T-helper 1 cell treated with Interleukin-12 subunit alpha and Interleukin-12 subunit beta and Interleukin-4 antibody, amounts not matched to agents 30 μg/mL and 1 μg/mL, for 36 hours (primary cell): ENCODE measurements around the gene PTPRE.

ENCODE experiments used
- H3K27ac Mint-ChIP-seq: one replicate; pipeline ENCODE4 v1.8.0; 2021; ENCODE audit warnings: mild to moderate bottlenecking, mixed read lengths
- H3K27me3 Mint-ChIP-seq: one replicate; pipeline ENCODE4 v1.8.0; 2021; ENCODE audit warnings: low read depth, mixed read lengths
- H3K36me3 Mint-ChIP-seq: one replicate; pipeline ENCODE4 v1.8.0; 2021; ENCODE audit warnings: low read depth, mixed read lengths
- H3K4me1 Mint-ChIP-seq: one replicate; pipeline ENCODE4 v1.8.0; 2021; ENCODE audit warnings: low read depth, mixed read lengths
- H3K4me3 Mint-ChIP-seq: one replicate; pipeline ENCODE4 v1.8.0; 2021; ENCODE audit warnings: mild to moderate bottlenecking, moderate library complexity, mixed read lengths
- H3K9me3 Mint-ChIP-seq: one replicate; pipeline ENCODE4 v1.8.0; 2021; ENCODE audit warnings: mixed read lengths

Gene PTPRE

DNA sequence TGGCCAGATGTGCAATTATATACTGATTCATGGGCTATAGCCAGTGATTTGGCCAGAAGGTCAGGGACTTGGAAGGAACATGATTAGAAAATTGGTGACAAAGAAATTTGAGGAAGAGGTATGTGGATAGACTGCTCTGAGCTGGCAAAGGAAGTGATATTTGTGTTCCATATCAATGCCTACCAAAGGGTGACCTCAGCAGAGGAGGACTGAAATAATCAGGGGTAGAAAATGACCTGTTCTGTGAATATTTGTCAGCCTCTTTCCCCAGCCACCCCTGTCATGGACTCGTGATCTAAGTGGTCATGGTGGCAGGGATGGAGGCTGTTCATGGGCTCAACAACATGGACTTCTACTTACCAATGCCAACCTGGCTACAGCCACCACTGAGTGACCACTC lies 47.0 kb downstream of the PTPRE start:
- Mint-ChIP-seq H3K4me3 (no peak overlapping the region), H3K9me3 (no peaks in the 10 kb centered on the region), H3K27me3 (peaks cover 18% of the 10 kb centered on the region), H3K36me3 (no peaks in the 10 kb centered on the region), H3K27ac (no peak overlapping the region), H3K4me1 (peaks cover 2% of the 10 kb centered on the region)

DNA sequence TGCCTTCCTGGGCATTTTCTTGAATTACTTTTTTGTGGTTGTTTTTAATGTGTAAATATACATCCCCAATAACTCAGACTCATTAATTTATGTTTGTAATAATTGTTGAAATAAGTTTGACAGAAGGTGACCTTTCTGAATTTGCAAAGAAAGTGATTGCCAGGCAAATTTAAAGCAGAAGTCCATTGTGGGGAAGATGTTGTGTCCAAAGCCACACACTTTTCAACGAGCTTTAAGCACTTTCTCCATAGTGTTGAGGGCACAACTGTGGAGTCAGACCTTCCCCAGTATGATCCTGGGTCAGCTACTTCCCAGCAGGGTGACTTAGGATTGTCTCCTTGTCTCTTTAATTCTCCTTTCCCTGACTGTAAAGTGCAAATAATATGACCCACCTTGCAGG lies 52.5 kb downstream of the PTPRE start:
- Mint-ChIP-seq H3K27me3 (peaks cover 27% of the 10 kb centered on the region), H3K9me3 (no peaks in the 10 kb centered on the region), H3K4me1 (peaks cover 2% of the 10 kb centered on the region), H3K27ac (no peak overlapping the region), H3K36me3 (no peaks in the 10 kb centered on the region), H3K4me3 (no peak overlapping the region)

GRCh38 chr10:127961071-127961470 lies 54.2 kb downstream of the PTPRE start:
- H3K27ac Mint-ChIP-seq = no peak overlapping the region
- H3K27me3 Mint-ChIP-seq = peaks cover 27% of the 10 kb centered on the region
- no peaks in the 10 kb centered on the region for H3K36me3 Mint-ChIP-seq
- H3K9me3 Mint-ChIP-seq = no peaks in the 10 kb centered on the region
- H3K4me1 Mint-ChIP-seq = no peaks in the 10 kb centered on the region
- H3K4me3 Mint-ChIP-seq = no peak overlapping the region

DNA sequence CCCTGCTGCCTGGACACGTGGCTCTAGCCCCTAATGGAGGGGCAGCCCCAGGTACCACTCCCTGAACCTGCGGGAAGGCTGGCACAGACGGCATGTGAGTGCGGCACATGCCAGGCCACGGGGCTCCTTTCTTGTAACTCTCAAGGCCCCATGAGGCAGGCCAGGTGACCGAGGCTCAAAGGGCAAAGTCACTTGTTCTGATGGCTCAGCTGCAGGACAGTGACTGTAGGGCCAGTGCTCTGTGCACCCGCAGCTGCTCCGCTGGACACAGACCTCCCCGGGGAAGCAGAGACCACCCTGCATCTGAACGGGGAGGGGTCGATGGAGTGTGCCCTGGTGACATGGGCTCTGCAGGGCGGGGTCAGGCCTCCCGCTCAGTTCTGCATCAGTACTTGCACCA lies 55.3 kb downstream of the PTPRE start:
- H3K27ac Mint-ChIP-seq = no peak overlapping the region
- peaks cover 20% of the 10 kb centered on the region for H3K27me3 Mint-ChIP-seq
- H3K4me3 Mint-ChIP-seq = no peak overlapping the region
- H3K36me3 Mint-ChIP-seq = no peaks in the 10 kb centered on the region
- H3K9me3 Mint-ChIP-seq = no peaks in the 10 kb centered on the region
- H3K4me1 Mint-ChIP-seq = no peaks in the 10 kb centered on the region

DNA sequence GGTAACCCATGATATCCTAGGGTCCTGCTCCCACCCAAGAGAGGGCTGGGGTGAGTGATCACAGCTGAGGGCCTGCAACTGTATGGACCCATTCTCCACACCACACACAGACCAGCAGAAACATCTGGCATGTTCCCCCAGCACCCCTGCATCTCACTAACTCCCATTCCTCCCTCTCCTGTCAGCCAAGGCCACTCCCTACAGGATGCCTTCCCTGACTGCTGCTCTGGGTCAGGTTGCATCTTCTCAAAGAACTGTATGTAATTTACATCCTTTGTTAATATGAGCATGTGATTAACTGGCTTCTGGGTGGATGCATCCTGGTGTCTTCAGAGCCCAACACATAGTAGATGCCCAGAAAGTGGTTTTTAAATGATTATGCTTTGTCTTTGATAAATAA lies 56.2 kb downstream of the PTPRE start:
- Mint-ChIP-seq H3K27ac (no peak overlapping the region), H3K4me1 (peaks cover 4% of the 10 kb centered on the region), H3K4me3 (no peak overlapping the region), H3K27me3 (peaks cover 13% of the 10 kb centered on the region), H3K36me3 (no peaks in the 10 kb centered on the region), H3K9me3 (no peaks in the 10 kb centered on the region)

GRCh38 chr10:127964621-127965020 lies 57.7 kb downstream of the PTPRE start:
- no peak overlapping the region for H3K4me3 Mint-ChIP-seq
- H3K36me3 Mint-ChIP-seq = no peaks in the 10 kb centered on the region
- H3K4me1 Mint-ChIP-seq = peaks cover 4% of the 10 kb centered on the region
- peaks cover 9% of the 10 kb centered on the region for H3K27me3 Mint-ChIP-seq
- H3K27ac Mint-ChIP-seq = no peak overlapping the region
- H3K9me3 Mint-ChIP-seq = no peaks in the 10 kb centered on the region

DNA sequence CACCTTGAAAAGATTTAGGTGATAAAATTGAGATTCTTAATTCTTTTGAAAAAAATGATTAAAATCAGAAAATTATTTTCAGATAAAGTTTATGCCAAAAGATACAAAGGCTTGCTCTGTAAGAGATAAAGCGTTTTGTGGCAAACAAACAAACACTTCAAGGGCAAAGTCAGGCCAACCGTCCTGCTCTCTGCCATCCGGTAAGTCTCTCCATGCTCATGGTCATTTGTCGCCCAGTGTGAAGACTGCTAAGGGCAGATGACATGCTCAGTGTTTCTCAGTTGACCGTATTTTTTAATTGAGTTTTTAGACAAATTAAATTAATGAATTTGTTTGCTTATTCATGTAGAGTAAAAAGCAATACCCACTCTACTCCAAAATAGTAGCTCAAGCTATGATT lies 60.0 kb downstream of the PTPRE start:
- peaks cover 4% of the 10 kb centered on the region for H3K27me3 Mint-ChIP-seq
- H3K27ac Mint-ChIP-seq = no peak overlapping the region
- H3K9me3 Mint-ChIP-seq = no peaks in the 10 kb centered on the region
- H3K36me3 Mint-ChIP-seq = no peaks in the 10 kb centered on the region
- peaks cover 4% of the 10 kb centered on the region for H3K4me1 Mint-ChIP-seq
- H3K4me3 Mint-ChIP-seq = no peak overlapping the region

DNA sequence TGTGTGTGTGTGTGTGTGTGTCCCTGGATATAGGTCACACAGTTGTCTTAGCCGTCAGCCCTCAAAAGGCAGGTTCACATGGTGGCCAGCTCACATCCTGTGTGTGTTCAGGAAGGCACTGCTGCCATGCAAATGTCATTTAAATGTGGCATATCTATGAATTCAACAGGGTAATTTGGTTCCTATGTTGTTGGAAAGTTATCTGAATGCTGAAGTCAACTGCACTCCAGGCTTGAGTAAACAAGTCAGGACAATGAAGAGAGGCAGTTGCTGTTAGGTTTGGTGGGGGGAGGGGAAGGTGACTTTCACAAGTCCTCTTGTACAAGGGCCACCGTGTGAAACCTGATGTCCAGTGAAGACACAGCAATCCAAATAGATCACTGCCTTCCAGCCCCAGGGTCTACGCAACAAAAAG lies 61.1 kb downstream of the PTPRE start:
- H3K27ac Mint-ChIP-seq = no peak overlapping the region
- peaks cover 4% of the 10 kb centered on the region for H3K27me3 Mint-ChIP-seq
- no peaks in the 10 kb centered on the region for H3K36me3 Mint-ChIP-seq
- no peak overlapping the region for H3K4me3 Mint-ChIP-seq
- peaks cover 4% of the 10 kb centered on the region for H3K4me1 Mint-ChIP-seq
- H3K9me3 Mint-ChIP-seq = no peaks in the 10 kb centered on the region

- peaks cover 4% of the 10 kb centered on the region for H3K27me3 Mint-ChIP-seq
- H3K27ac Mint-ChIP-seq = no peak overlapping the region
- H3K9me3 Mint-ChIP-seq = no peaks in the 10 kb centered on the region
- no peak overlapping the region for H3K4me3 Mint-ChIP-seq
- H3K36me3 Mint-ChIP-seq = no peaks in the 10 kb centered on the region
- peaks cover 4% of the 10 kb centered on the region for H3K4me1 Mint-ChIP-seq
These were observed 61.8 kb downstream of the PTPRE start for GRCh38 chr10:127968659-127969058.

GRCh38 chr10:127971101-127971946 lies 64.4 kb downstream of the PTPRE start:
- H3K9me3 Mint-ChIP-seq = no peaks in the 10 kb centered on the region
- no peaks in the 10 kb centered on the region for H3K36me3 Mint-ChIP-seq
- no peak overlapping the region for H3K4me3 Mint-ChIP-seq
- peaks cover 8% of the 10 kb centered on the region for H3K4me1 Mint-ChIP-seq
- no peak overlapping the region for H3K27ac Mint-ChIP-seq
- H3K27me3 Mint-ChIP-seq = peaks cover 4% of the 10 kb centered on the region

DNA sequence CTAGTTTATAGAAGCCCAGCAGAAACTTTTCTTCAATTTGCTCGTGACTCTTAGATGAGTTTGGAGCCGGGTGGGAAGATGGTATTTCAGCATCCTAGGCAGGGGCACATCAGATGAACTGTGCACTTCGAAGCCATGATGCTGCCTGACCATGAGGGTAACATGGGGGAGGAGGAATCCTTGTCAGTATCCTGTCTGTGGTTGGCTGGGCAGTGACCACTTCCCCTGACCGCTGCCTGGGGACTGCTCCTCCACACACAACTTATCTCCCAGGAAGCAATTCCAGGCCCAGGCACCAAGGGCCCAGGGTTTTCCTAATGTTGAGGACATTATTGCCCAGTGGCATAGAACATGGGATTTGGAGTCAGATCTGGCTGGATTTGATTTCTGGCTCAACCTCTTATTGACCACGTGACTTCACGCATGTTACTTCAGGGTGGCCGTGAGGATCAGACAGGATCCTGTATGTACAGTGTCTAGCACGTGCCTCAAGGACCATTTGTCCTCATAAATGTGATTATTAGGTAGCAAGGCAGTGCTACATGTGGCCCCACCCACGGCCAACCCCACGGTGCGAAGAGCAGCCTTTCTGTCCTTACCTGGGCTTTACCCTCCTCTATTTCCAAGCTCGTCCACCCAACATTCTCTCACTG lies 65.2 kb downstream of the PTPRE start:
- Mint-ChIP-seq H3K4me1 (peaks cover 10% of the 10 kb centered on the region), H3K27ac (no peak overlapping the region), H3K27me3 (peaks cover 4% of the 10 kb centered on the region), H3K36me3 (no peaks in the 10 kb centered on the region), H3K9me3 (no peaks in the 10 kb centered on the region), H3K4me3 (no peak overlapping the region)

- Mint-ChIP-seq H3K27me3 (peaks cover 4% of the 10 kb centered on the region), H3K9me3 (no peaks in the 10 kb centered on the region), H3K36me3 (no peaks in the 10 kb centered on the region), H3K27ac (no peak overlapping the region), H3K4me1 (peaks cover 15% of the 10 kb centered on the region), H3K4me3 (no peak overlapping the region)
These were observed 66.0 kb downstream of the PTPRE start for GRCh38 chr10:127972751-127973357.

DNA sequence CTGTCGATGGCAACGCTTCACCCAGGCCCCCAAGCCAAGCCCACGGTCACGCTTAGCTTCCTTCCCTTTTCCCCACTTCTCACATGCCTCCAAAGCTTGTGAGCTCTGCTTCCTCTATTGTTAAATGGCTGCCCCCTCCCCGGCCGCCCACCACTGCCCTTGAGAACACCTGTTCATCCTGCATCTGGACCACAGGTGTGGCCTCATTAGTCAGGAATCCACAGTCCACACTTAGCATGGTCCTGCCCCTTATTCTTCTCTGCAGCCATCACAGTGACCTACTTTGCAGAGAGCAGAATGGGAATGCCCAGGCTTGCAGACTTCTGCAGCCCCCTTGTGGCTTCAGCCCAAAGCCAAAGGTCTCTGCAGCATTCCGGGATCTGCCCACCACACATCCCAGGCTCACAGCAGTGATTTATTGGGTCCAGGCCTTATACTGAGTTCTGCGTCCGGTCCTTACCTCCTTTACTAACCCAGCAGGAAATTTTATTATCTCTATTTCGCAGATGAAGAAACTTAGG lies 66.9 kb downstream of the PTPRE start:
- H3K27ac Mint-ChIP-seq = no peak overlapping the region
- peaks cover 4% of the 10 kb centered on the region for H3K27me3 Mint-ChIP-seq
- H3K4me1 Mint-ChIP-seq = peaks cover 16% of the 10 kb centered on the region
- no peaks in the 10 kb centered on the region for H3K9me3 Mint-ChIP-seq
- no peak overlapping the region for H3K4me3 Mint-ChIP-seq
- no peaks in the 10 kb centered on the region for H3K36me3 Mint-ChIP-seq

DNA sequence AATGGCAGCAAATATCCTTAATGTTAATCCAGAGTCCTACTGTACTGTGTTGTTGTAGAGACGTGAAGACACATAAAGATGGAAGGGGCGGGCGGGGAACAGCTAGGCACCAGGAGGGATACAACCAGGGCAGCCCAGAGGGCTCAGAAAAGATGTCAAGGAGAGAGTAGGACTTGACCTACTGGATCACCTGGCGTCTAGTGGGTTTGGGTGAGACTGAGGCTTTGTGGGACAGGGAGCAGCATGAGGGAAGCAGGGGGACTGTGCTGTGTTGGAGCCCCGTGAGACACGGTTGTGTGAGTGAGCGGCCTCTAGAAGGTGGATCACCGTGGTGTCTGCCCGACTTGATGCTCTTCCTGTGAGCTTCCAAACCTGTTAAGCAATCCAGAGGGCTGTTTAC lies 68.0 kb downstream of the PTPRE start:
- H3K36me3 Mint-ChIP-seq = peaks cover 1% of the 10 kb centered on the region
- H3K9me3 Mint-ChIP-seq = peaks cover 3% of the 10 kb centered on the region
- H3K27ac Mint-ChIP-seq = no peak overlapping the region
- H3K27me3 Mint-ChIP-seq = peaks cover 4% of the 10 kb centered on the region
- H3K4me1 Mint-ChIP-seq = peaks cover 16% of the 10 kb centered on the region
- H3K4me3 Mint-ChIP-seq = no peak overlapping the region

- no peaks in the 10 kb centered on the region for H3K27me3 Mint-ChIP-seq
- H3K4me3 Mint-ChIP-seq = peak overlapping the region; percentile 13
These were observed 69.4 kb downstream of the PTPRE start for GRCh38 chr10:127976286-127976685.

More at GRCh38 chr10:127976286-127976685, 69.4 kb downstream of the PTPRE start:
- Mint-ChIP-seq H3K36me3 (peaks cover 2% of the 10 kb centered on the region), H3K4me1 (peaks cover 16% of the 10 kb centered on the region), H3K27ac (no peak overlapping the region), H3K9me3 (peaks cover 15% of the 10 kb centered on the region)
